COLO668 (cell line): Measurements from ENCODE around the gene BLOC1S4.

Experiments used
- DNase-seq: peaks from one replicate; lab custom pipeline; 2025; ENCODE audit not compliant: unreplicated experiment; lab: John Stamatoyannopoulos, UW

BLOC1S4 gene

GRCh38 chr4:6761649-6762615 lies 46.0 kb downstream of the BLOC1S4 start:
- no peak for DNase-seq

DNA sequence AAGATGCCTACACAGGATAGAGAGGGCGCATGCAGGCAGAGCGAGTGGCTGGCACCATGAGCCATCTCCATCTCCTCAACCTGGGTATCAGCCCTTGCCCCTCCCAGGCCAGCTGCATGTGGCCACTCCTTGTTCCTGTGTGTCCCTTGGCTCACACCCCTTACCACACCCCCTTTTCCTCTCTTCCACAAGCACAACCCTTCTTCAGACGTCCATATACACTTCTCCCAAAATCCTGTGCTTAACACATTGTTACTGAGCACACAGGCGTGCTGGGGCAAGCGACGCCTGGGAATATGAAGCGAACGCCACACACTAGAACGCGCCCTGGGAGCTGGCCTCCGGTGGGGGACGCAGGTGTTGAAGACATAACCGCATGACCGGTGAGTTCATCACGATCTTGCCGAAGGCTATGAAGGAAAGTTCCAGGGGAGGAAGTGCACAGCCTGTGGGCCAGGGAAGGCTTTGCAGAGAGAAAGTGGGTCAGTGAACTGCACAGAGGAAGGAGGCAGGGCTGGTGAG lies 47.4 kb downstream of the BLOC1S4 start:
- no peak for DNase-seq

- DNase-seq = no peak
Measured at GRCh38 chr4:6764976-6765620, 49.1 kb downstream of the BLOC1S4 start.

DNA sequence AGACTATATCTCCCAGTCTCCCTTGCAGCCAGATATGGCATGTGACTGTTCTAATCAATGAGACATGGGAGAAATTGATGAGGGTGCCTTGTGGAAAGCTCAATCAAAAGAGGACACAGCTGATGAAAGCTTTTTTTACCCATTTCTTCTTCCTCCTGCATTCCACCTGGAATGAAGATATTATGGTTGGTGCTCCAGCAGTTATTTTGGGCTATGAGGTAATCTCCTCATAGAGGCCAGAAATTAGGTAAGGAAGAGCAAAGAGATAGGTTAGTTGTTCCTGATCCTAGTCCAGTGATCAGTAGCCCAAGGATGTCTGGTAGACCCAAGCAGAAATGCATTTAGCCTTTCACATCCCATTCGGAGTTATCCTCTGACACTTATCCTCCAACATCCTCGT lies 49.7 kb downstream of the BLOC1S4 start:
- DNase-seq = no peak
